IPS-18a (cell line): ENCODE measurements around the gene YPEL4.

Source experiments
- H3K27ac ChIP-seq: one replicate; pipeline ENCODE4 v1.5.1; 2013; ENCODE audit warnings: low read length
- H3K27me3 ChIP-seq: one replicate; pipeline ENCODE4 v1.6.1; 2013; ENCODE audit warnings: mild to moderate bottlenecking, low read length; ENCODE audit not compliant: control insufficient read depth, insufficient read depth
- H3K36me3 ChIP-seq: one replicate; pipeline ENCODE4 v1.6.1; 2013; ENCODE audit warnings: low read depth, low read length; ENCODE audit not compliant: control insufficient read depth
- H3K4me1 ChIP-seq: one replicate; pipeline ENCODE4 v1.6.1; 2013; ENCODE audit warnings: low read depth, low read length; ENCODE audit not compliant: control insufficient read depth
- H3K4me3 ChIP-seq: one replicate; pipeline ENCODE4 v1.5.1; 2013; ENCODE audit warnings: low read length
- H3K9ac ChIP-seq: one replicate; pipeline ENCODE4 v1.6.1; 2013; ENCODE audit warnings: mild to moderate bottlenecking, low read length, moderate library complexity
- H3K9me3 ChIP-seq: one replicate; pipeline ENCODE4 v1.6.1; 2013; ENCODE audit warnings: low read depth, low read length; ENCODE audit not compliant: control insufficient read depth

The YPEL4 gene

DNA sequence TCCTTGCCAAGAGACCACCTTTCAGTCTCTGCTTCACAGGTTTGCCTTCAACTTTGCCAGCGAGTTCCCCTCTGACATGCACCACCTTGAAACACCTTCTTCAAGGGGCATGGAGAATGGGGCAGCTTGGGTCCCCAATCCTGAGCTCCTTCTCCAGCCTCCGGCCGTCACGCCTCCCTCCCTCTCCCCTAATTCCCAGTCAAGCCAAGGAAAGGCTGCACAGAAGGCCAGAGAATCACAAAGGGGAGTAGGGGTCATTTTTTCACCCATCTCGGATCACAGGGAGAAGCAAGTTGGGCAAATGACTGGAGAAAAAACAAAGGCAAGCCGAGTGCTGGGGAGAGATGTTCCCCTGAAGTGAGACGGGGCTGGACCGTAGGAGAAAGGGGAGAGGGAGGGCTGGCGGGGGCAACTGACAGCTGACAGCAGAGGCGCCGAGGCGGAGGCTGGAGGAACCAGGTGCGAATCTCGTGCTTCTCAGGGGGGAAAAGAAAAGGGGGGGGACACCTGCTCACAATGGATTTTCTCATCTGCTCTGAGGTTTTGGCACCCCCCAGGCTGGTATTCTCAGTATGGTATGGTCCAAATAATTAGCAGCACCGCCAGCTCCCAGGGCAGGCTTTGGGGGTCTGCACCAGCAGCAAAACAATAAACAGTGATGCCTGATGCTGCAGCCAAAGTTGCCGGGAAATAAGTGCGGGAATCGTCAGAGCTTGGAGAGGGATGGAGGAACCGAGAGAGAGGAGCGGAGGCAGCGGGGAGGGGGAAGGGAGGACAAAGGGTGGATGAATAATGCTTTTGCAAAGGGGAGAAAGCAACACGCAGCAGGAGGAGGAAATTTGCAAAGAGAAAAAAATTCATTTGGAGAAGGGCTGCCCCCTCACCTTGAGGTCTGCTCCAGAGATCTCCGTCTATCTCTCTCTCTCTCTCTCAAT is 644 bp downstream of the YPEL4 start:
- no peaks in the 10 kb centered on the region for H3K9me3 ChIP-seq
- H3K27me3 ChIP-seq: peaks cover 31% of the 10 kb centered on the region
- no peak overlapping the region for H3K27ac ChIP-seq
- H3K4me1 ChIP-seq: peaks cover 53% of the 10 kb centered on the region
- H3K36me3 ChIP-seq: no peaks in the 10 kb centered on the region
- H3K4me3 ChIP-seq: peak overlapping the region; percentile 66
- H3K9ac ChIP-seq: peak overlapping the region; percentile 44

DNA sequence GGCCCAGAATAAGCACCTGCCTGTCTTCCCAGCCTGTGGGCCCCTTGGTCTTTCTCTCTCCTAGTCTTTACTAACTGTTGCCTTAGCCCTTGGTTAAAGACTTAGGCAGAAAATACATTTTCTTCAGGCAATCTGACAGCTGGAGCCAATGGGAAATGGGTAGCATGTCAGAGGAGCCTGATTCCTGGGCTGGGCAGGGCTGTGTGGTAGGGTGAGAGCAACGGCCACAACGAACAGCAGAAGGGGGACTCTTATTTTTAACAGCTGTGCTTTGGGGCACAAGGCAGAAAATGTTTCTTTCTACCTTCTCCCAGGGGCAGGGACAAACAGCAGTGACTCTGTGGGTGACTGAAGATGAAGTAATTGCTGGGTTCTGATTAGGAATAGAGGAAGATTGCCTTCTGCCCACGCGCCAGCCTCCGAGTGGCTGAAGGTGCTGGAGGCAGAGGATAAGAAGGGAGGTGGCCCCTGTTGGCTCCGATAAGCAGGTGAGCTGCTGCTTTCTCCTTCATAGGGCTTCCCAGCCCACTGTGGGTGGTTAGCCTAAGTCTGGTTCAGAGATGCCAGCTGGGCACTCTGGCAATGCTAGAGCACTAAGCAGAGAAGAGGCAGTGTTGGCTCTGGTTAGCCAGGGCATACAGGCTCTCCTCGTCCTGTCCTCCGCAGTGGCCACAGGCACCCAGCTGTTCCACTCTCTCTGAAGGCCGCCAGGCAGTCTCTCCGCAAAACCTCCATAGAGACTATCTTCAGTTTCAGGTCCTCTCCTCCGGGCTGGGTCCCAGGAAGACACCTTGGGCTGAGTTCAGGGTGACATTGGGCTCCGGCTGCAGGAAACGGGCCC is 1.5 kb downstream of the YPEL4 start:
- peaks cover 59% of the 10 kb centered on the region for H3K4me1 ChIP-seq
- peak overlapping the region; percentile 66 for H3K4me3 ChIP-seq
- peak overlapping the region; percentile 44 for H3K9ac ChIP-seq
- no peaks in the 10 kb centered on the region for H3K9me3 ChIP-seq
- H3K27me3 ChIP-seq: peaks cover 30% of the 10 kb centered on the region
- H3K36me3 ChIP-seq: peaks cover 6% of the 10 kb centered on the region
- H3K27ac ChIP-seq: no peak overlapping the region

DNA sequence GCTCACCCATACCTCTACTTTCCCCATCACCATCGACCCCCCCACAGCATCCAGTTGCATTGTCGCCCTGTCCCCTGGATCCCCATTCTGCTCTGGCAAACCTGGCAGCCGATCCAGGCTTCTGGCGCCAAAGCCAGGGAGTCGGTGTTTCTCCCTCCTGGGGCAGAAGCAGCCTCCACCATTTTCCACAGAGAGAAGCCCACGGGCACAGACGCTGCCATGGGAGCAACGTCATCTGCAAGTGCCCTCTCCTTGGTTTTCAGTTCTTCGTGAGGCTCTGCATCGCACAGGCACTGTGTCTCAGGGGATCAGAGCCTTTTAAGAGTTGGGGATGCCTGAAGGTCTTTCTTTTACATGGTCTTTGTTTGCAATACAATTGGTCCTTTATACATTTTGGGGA is 2.3 kb downstream of the YPEL4 start:
- no peak overlapping the region for H3K27ac ChIP-seq
- peak overlapping the region; percentile 66 for H3K4me3 ChIP-seq
- H3K36me3 ChIP-seq: peaks cover 6% of the 10 kb centered on the region
- no peaks in the 10 kb centered on the region for H3K9me3 ChIP-seq
- H3K27me3 ChIP-seq: peaks cover 22% of the 10 kb centered on the region
- peak overlapping the region; percentile 44 for H3K9ac ChIP-seq
- H3K4me1 ChIP-seq: peaks cover 60% of the 10 kb centered on the region

DNA sequence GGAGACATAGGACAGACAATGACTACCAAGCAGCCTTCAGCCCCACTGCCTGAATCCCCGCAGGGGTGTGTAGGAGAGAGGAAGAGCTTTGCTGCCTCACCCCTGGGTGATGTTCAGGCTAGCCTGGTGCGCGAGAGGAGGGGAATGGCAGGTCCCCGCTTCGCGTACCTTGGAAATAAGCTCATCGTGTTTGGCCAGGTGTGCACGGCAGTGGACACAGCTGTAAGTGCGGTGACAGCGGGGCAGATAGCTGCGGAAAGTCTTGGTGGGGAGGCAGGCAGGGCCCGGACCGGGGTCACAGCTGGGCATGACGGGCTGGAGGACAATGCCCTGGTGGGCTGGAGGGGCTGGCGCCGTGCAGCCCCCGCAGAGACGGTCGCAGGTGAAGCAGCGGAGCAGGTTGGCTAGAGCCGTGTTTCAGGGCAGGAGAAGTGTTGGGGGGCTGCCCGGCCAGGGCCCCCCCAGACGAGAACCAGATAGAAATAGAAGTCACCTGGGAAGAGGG is 2.9 kb downstream of the YPEL4 start:
- Histone ChIP-seq H3K27me3 (peaks cover 18% of the 10 kb centered on the region), H3K9me3 (no peaks in the 10 kb centered on the region), H3K36me3 (peaks cover 7% of the 10 kb centered on the region), H3K4me1 (peaks cover 60% of the 10 kb centered on the region), H3K4me3 (peak overlapping the region; percentile 66), H3K27ac (no peak overlapping the region), H3K9ac (peak overlapping the region; percentile 44)

DNA sequence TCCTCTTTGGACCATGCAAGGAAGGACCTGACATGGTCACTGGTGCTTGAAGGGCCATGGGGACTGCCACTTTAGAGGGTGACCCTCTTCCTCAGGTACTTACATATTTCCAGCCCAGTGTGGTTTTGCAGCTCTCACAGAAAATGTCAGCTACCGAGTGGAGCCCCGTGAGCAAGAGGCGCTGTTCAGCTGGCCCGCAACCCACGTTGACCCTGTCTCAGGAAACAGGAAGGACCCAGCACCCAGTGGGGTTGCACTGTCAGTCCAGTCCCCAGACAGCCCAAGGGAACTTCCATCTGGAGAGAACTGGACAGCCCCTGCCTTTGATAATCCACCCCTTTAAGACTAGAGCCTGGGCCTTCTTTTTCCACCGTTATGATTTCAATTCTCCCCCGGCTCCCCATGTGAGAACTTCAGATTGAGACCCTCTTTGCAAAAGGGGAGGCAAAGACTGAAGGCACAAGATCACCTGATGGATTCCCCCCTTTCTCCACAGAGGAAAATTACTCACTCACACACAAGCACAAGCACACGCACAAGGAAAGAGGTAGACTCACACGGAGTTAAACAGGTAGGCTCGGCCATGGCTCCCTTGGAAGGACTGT is 3.4 kb downstream of the YPEL4 start:
- H3K4me1 ChIP-seq: peaks cover 63% of the 10 kb centered on the region
- peak overlapping the region; percentile 66 for H3K4me3 ChIP-seq
- H3K27ac ChIP-seq: no peak overlapping the region
- H3K9me3 ChIP-seq: no peaks in the 10 kb centered on the region
- peak overlapping the region; percentile 44 for H3K9ac ChIP-seq
- peaks cover 13% of the 10 kb centered on the region for H3K27me3 ChIP-seq
- H3K36me3 ChIP-seq: peaks cover 13% of the 10 kb centered on the region

DNA sequence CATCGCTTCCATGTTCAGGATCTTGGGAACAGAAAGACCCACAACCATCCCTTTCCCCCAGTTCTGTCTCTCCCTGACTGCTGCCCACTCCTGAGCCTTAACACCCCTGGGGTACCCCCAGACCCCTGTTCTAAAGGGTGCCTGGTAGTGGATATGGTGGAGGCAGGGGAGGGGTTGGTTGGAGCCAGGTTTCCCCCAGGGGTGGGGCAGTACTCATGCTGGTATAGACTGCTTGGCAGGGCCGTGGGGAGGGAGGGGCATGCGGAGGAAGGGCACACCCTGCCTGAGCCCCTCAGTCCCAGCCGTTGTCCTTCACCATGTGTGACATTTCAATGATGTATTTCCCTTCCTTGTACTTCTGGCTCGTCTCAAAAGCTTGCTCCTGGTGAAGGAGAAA is 4.0 kb downstream of the YPEL4 start:
- peaks cover 16% of the 10 kb centered on the region for H3K36me3 ChIP-seq
- no peaks in the 10 kb centered on the region for H3K9me3 ChIP-seq
- no peak overlapping the region for H3K27ac ChIP-seq
- peak overlapping the region; percentile 1 for H3K4me3 ChIP-seq
- peaks cover 65% of the 10 kb centered on the region for H3K4me1 ChIP-seq
- H3K9ac ChIP-seq: no peak overlapping the region
- H3K27me3 ChIP-seq: peaks cover 6% of the 10 kb centered on the region

DNA sequence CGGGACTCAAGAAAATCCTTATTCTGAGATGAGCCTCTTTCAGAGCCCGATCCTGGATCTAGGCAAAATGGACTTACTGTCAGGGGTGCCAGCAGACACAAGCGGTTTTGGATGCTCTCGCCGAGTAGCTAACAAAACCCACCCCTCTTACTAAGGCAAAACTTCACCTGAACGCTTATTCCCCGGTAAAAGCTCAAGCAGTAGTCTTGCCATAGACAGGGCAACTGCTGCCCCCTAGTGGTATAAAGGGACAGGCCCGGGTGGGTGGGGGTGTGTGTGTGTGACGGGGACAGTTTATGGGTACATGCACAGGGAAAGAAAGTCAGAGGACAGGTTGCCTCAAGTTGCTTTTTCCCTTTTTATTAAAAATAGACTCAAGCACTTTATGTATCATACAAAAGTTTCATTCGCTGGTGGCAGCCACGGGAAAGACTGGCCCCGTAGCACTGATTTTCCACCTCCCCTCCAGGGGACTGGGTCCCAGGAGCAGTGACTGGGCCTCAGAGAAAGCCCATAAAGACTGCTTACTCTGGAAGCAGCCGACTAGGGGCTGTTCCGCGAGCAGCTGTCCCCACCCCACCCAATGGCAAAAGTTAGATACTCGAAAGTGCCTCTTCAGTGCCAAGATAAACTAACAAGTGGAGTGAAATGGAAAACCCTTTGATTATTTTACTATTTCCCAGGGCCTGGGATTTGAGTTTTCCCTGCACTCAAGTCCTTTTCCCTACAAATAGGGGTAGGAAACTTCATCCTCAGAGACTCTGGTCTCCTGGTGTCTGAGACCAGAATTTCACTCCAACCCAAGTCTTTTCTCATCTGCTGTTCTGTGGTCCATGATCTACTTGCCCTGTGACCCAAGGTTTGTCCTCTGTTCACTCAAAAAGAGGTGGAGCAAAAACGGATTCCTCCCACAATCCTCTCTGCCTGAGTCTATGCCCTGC is 4.7 kb downstream of the YPEL4 start:
- no peak overlapping the region for H3K27ac ChIP-seq
- peaks cover 64% of the 10 kb centered on the region for H3K4me1 ChIP-seq
- H3K4me3 ChIP-seq: no peak overlapping the region
- peaks cover 19% of the 10 kb centered on the region for H3K36me3 ChIP-seq
- H3K9ac ChIP-seq: no peak overlapping the region
- H3K9me3 ChIP-seq: no peaks in the 10 kb centered on the region
- no peaks in the 10 kb centered on the region for H3K27me3 ChIP-seq

DNA sequence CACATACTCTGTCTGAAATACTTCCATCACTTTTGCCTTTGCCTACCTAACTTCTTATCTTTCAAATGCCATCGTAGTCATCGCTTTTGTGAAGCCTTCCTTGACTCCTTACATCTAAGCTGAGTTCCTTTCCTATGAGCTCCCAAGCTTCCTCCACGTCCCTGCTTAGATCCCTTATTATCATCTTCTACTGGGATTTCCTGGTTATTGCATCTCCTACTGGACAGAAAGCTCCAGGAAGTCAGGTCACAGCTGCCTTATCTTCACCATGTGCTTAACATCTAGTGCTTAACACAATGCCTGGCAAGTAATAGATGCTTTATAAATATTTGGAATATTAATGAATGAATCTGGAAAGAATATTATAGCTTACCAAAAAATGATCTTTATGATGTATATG is 5.9 kb downstream of the YPEL4 start:
- Histone ChIP-seq H3K27ac (no peak overlapping the region), H3K27me3 (no peaks in the 10 kb centered on the region), H3K9me3 (no peaks in the 10 kb centered on the region), H3K36me3 (peaks cover 19% of the 10 kb centered on the region), H3K4me1 (peaks cover 61% of the 10 kb centered on the region), H3K9ac (no peak overlapping the region), H3K4me3 (no peak overlapping the region)

DNA sequence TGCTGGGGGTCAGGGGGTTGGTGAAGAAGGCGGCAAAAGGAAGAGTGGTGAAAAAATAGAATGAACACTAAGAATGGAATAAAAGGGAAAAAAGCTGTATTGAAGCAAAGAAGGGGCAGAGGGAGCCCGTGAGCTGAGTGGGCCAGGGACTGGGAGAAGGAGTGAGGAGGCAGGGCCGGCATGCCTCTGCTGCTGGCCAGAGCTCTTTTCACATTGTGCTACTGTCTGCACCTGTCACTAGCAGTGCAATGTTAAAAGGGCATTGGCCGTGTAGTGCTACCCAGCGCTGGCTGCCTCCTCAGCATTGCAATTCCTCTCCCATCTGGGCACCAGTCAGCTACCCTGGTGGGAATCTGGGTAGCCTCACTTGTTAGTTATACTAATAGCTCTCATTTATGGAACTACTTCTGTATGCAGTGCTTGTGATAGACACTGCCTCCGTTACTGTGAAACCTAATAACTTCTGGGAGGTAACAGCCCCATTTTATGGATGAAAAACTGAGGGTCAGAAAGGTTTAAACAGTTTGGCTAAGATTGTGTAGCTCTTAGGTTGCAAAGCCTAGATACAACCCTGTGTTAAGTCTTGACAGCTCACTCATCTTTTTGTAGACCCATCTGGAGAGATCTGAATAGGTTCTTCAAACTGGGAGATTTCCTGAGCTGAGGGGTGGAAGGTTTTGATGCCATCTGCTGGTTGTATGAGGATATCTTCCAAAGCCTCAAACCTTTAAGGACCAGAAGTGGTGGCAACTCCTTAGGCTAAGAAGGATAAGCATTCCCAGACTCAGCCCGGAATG is 8.5 kb downstream of the YPEL4 start:
- peak overlapping the region; percentile 95 for H3K4me3 ChIP-seq
- H3K9ac ChIP-seq: peak overlapping the region; percentile 90
- H3K27ac ChIP-seq: no peak overlapping the region
- peaks cover 46% of the 10 kb centered on the region for H3K4me1 ChIP-seq
- no peaks in the 10 kb centered on the region for H3K9me3 ChIP-seq
- H3K36me3 ChIP-seq: peaks cover 19% of the 10 kb centered on the region
- no peaks in the 10 kb centered on the region for H3K27me3 ChIP-seq
